GM19324 (cell line): ENCODE measurements around the gene LMX1B.
"Not testable (repeated sequence)": the region's sequence is repeated elsewhere in the genome, so short reads cannot be mapped to it uniquely, and the experiment has no call there.

Experiments used
- ATAC-seq: cut with Tn5 transposase; IDR thresholded peaks from one replicate; pipeline ENCODE4 v1.9.1; 2021; ENCODE audit warnings: mild to moderate bottlenecking, moderate library complexity; ENCODE audit not compliant: unreplicated experiment, low FRiP score

The LMX1B gene

GRCh38 chr9:126730592-126730991, 116.9 kb downstream of the LMX1B start:
- not testable (repeated sequence) for ATAC-seq

GRCh38 chr9:126733005-126733404, 119.3 kb downstream of the LMX1B start:
- no peak for ATAC-seq

- ATAC-seq: no peak
Measured at GRCh38 chr9:126734877-126735276, 121.1 kb downstream of the LMX1B start.

GRCh38 chr9:126735482-126735881, 121.8 kb downstream of the LMX1B start:
- no peak for ATAC-seq

GRCh38 chr9:126738553-126738952, 124.8 kb downstream of the LMX1B start:
- no peak for ATAC-seq

GRCh38 chr9:126743041-126743440, 129.3 kb downstream of the LMX1B start:
- ATAC-seq: no peak

- no peak for ATAC-seq
Measured at GRCh38 chr9:126745574-126746411, 132.1 kb downstream of the LMX1B start.
